ENCODE measurements around the gene CFAP97D1.

- no peak for TF ChIP-seq CTCF (IDR thresholded peaks at IDR 0.05; ENCODE audit: low read depth, low read length)
- TF ChIP-seq EZH2phosphoT487 (IDR thresholded peaks at IDR 0.05; ENCODE audit: low read depth) = no peak
These were observed 10.2 kb downstream of the CFAP97D1 start for GRCh38 chr17:43790311-43790940.

Measured in OCI-LY3 (cell line).